H1 (cell line): Measurements from ENCODE around the gene NME1. TPM values are rescaled to one million over a fixed set of nuclear protein-coding genes. Genes with fewer than 3 reads are reported as not detected.

Source experiments
- CTCF ChIA-PET: fragments of 300-600 bp; sonication (Branson Sonifier 250); formaldehyde crosslinking; loops from one replicate; lab custom pipeline; 2021; ENCODE audit not compliant: partially characterized antibody; lab: Charles Lee
- POLR2A ChIA-PET: fragments of 300-600 bp; sonication (Branson Sonifier 250); formaldehyde crosslinking; loops from one replicate; lab custom pipeline; 2021; ENCODE audit warnings: inconsistent platforms; ENCODE audit not compliant: partially characterized antibody; lab: Charles Lee
- DNase-seq, 2 experiments: peaks; one replicate each; pipeline versions ENCODE4 v3.0.0 to v3.0.0-alpha.2; 2010 to 2022; ENCODE audit warnings: low spot score in 2 of 2, low read depth in 1 of 2, mixed read lengths in 1 of 2
- FAIRE-seq: peaks from 2 replicates; lab custom pipeline; 2011; peaks lifted over from hg19 to GRCh38; lab: Jason Lieb, UNC
- H2AFZ ChIP-seq: 2 replicates; pipeline ENCODE4 v1.8.1; 2012; ENCODE audit warnings: low read length, inconsistent platforms
- H2AK5ac ChIP-seq: 2 replicates; pipeline ENCODE4 v1.6.1; 2013; ENCODE audit warnings: low read depth, low read length
- H2BK120ac ChIP-seq: replicated peaks from 2 replicates; pipeline ENCODE3; 2013; ENCODE audit warnings: low read depth, low read length, inconsistent platforms
- H2BK12ac ChIP-seq: 2 replicates; pipeline ENCODE4 v1.6.1; 2013; ENCODE audit warnings: low read depth, low read length
- H2BK15ac ChIP-seq: 2 replicates; pipeline ENCODE4 v1.6.1; 2013; ENCODE audit warnings: low read length
- H2BK20ac ChIP-seq: 2 replicates; pipeline ENCODE4 v1.6.1; 2013; ENCODE audit warnings: low read length
- H2BK5ac ChIP-seq: 2 replicates; pipeline ENCODE4 v1.6.1; 2013; ENCODE audit warnings: low read depth, low read length
- H3K14ac ChIP-seq: 2 replicates; pipeline ENCODE4 v1.6.1; 2013; ENCODE audit warnings: inconsistent platforms; ENCODE audit not compliant: insufficient read length
- H3K18ac ChIP-seq: 2 replicates; pipeline ENCODE4 v1.6.1; 2013; ENCODE audit warnings: low read length; ENCODE audit errors: extremely low read depth
- H3K23ac ChIP-seq: 2 replicates; pipeline ENCODE4 v1.6.1; 2013; ENCODE audit warnings: inconsistent platforms; ENCODE audit not compliant: insufficient read length
- H3K23me2 ChIP-seq: 2 replicates; pipeline ENCODE4 v1.6.1; 2013; ENCODE audit warnings: low read depth, low read length
- H3K27ac ChIP-seq: 2 replicates; pipeline ENCODE4 v1.6.1; 2011; ENCODE audit warnings: low read depth, low read length, inconsistent platforms
- H3K27me3 ChIP-seq, 4 experiments: replicated peaks in 1 of 4; 1 replicate in 1 of 4; 2 replicates in 3 of 4; pipeline versions ENCODE4 v1.6.1 to v1.8.1; 2011 to 2013; ENCODE audit warnings: low read length in 3 of 4, mild to moderate bottlenecking in 3 of 4, inconsistent platforms in 2 of 4, mixed read lengths in 2 of 4, moderate library complexity in 1 of 4; ENCODE audit not compliant: control insufficient read depth in 3 of 4, insufficient read depth in 3 of 4; ENCODE audit errors: extremely low read depth in 1 of 4
- H3K36me3 ChIP-seq, 4 experiments: 2 replicates each; pipeline versions ENCODE4 v1.6.1 to v1.8.1; 2011 to 2013; ENCODE audit warnings: mild to moderate bottlenecking in 4 of 4, low read length in 3 of 4, moderate library complexity in 2 of 4, control low read depth in 1 of 4, inconsistent platforms in 1 of 4; ENCODE audit not compliant: insufficient read depth in 4 of 4, control insufficient read depth in 2 of 4
- H3K4ac ChIP-seq: replicated peaks from 2 replicates; pipeline ENCODE3; 2013; ENCODE audit warnings: low read length, low read depth, mixed read lengths, inconsistent platforms; ENCODE audit not compliant: insufficient read length
- H3K4me1 ChIP-seq, 4 experiments: replicated peaks in 1 of 4; 1 replicate in 1 of 4; 2 replicates in 3 of 4; pipeline versions ENCODE4 v1.6.1 to v1.8.1; 2011 to 2013; ENCODE audit warnings: low read length in 3 of 4, inconsistent platforms in 2 of 4, mixed read lengths in 1 of 4; ENCODE audit not compliant: insufficient read depth in 4 of 4, control insufficient read depth in 3 of 4
- H3K4me2 ChIP-seq, 2 experiments: 2 replicates each; pipeline versions ENCODE4 v1.6.1 to v1.8.1; 2011 to 2013; ENCODE audit warnings: low read depth in 2 of 2, low read length in 2 of 2, control low read depth in 1 of 2, inconsistent platforms in 1 of 2, mild to moderate bottlenecking in 1 of 2; ENCODE audit not compliant: insufficient read depth in 1 of 2
- H3K4me3 ChIP-seq, 4 experiments: fragments of 200-600, 300-600 bp in 1 of 4; sonication (generic), shearing (Covaris generic), sonication (Bioruptor Twin) in 1 of 4; 2 replicates each; pipeline versions ENCODE4 v1.5.1 to v1.8.1; 2011 to 2016; ENCODE audit warnings: low read length in 4 of 4, low read depth in 3 of 4, control low read depth in 2 of 4, inconsistent platforms in 2 of 4, mild to moderate bottlenecking in 2 of 4, mixed read lengths in 1 of 4, moderate library complexity in 1 of 4; ENCODE audit not compliant: insufficient read depth in 2 of 4; ENCODE audit errors: extremely low read depth in 1 of 4
- H3K56ac ChIP-seq: replicated peaks from 2 replicates; pipeline ENCODE3; 2013; ENCODE audit warnings: low read depth, mild to moderate bottlenecking, mixed read lengths, low read length, inconsistent platforms; ENCODE audit not compliant: insufficient read length
- H3K79me1 ChIP-seq: 2 replicates; pipeline ENCODE4 v1.6.1; 2013; ENCODE audit warnings: low read depth, low read length, control low read depth
- H3K79me2 ChIP-seq, 2 experiments: 2 replicates each; pipeline versions ENCODE4 v1.6.1 to v1.8.1; 2012 to 2013; ENCODE audit warnings: low read length in 2 of 2, mild to moderate bottlenecking in 2 of 2, inconsistent platforms in 1 of 2; ENCODE audit not compliant: insufficient read depth in 2 of 2, control insufficient read depth in 1 of 2
- H3K9ac ChIP-seq, 4 experiments: replicated peaks in 1 of 4; 1 replicate in 1 of 4; 2 replicates in 3 of 4; pipeline versions ENCODE4 v1.6.1 to v1.8.1; 2011 to 2013; ENCODE audit warnings: low read depth in 3 of 4, low read length in 3 of 4, control low read depth in 2 of 4, mild to moderate bottlenecking in 2 of 4, moderate library complexity in 2 of 4, inconsistent platforms in 1 of 4; ENCODE audit errors: extremely low read depth in 1 of 4
- H3K9me3 ChIP-seq, 2 experiments: 2 replicates each; pipeline versions ENCODE4 v1.6.1 to v1.8.1; 2012 to 2013; ENCODE audit warnings: mild to moderate bottlenecking in 2 of 2, moderate library complexity in 2 of 2, control low read depth in 1 of 2, inconsistent platforms in 1 of 2, low read depth in 1 of 2, low read length in 1 of 2, mixed read lengths in 1 of 2; ENCODE audit not compliant: insufficient read depth in 2 of 2
- H4K20me1 ChIP-seq, 2 experiments: replicated peaks in 1 of 2; 2 replicates each; pipeline versions ENCODE3 to v1.8.1; 2011 to 2013; ENCODE audit warnings: inconsistent platforms in 2 of 2, low read length in 2 of 2, mild to moderate bottlenecking in 1 of 2; ENCODE audit not compliant: insufficient read depth in 2 of 2, control insufficient read depth in 1 of 2
- H4K5ac ChIP-seq: 2 replicates; pipeline ENCODE4 v1.6.1; 2013; ENCODE audit warnings: low read length, low read depth, mixed read lengths, inconsistent platforms; ENCODE audit not compliant: insufficient read length
- H4K8ac ChIP-seq: 2 replicates; pipeline ENCODE4 v1.8.0; 2013; ENCODE audit warnings: mild to moderate bottlenecking, moderate library complexity, low read length, inconsistent platforms; ENCODE audit not compliant: insufficient read depth; ENCODE audit errors: extremely low read depth
- H4K91ac ChIP-seq: replicated peaks from 2 replicates; pipeline ENCODE3; 2013; ENCODE audit warnings: low read length, mixed read lengths, inconsistent platforms; ENCODE audit not compliant: insufficient read length
- CEBPB ChIP-seq: IDR thresholded peaks from 2 replicates; pipeline ENCODE4 v1.6.1; 2012; ENCODE audit warnings: low read depth, low read length
- CHD1 ChIP-seq: IDR thresholded peaks from 2 replicates; pipeline ENCODE4 v1.6.1; 2012; ENCODE audit warnings: low read depth, low read length, improper control_type of control experiment
- HDAC2 ChIP-seq, 2 experiments: fragments of 300-600 bp in 1 of 2; sonication (generic) in 1 of 2; IDR thresholded peaks; 2 replicates each; pipeline ENCODE4 v1.6.1; 2011 to 2012; ENCODE audit warnings: low read depth in 2 of 2, low read length in 2 of 2, mild to moderate bottlenecking in 2 of 2, moderate library complexity in 2 of 2, borderline replicate concordance in 1 of 2, inconsistent platforms in 1 of 2
- POLR2AphosphoS5 ChIP-seq: IDR thresholded peaks from 2 replicates; pipeline ENCODE4 v1.6.1; 2011; ENCODE audit warnings: low read depth, low read length
- WGBS, 2 experiments: shearing (Covaris generic) in 1 of 2; methylation state at CpG; one replicate each; pipeline versions ENCODE4 v1.1.6 to v1.1.7; 2013 to 2015; ENCODE audit warnings: low lambda C conversion rate in 2 of 2, mixed read lengths in 2 of 2, inconsistent platforms in 1 of 2, low coverage in 1 of 2, missing lambda C conversion rate in 1 of 2; ENCODE audit not compliant: insufficient replicate concordance in 2 of 2, insufficient coverage in 1 of 2, insufficient read length in 1 of 2; ENCODE audit errors: extremely low coverage in 1 of 2, missing lambda C conversion rate in 1 of 2; 5-methylcytosine and 5-hydroxymethylcytosine counted together
- polyA plus RNA-seq, 7 experiments: library from polyadenylated mRNA; depleted of rRNA in 3 of 7; stranded (reverse) in 5 of 7; unstranded in 2 of 7; fragments of >200 nt in 5 of 7; fragments of 200-250 nt in 2 of 7; gene quantifications; 1 replicate in 5 of 7; 2 replicates in 1 of 7; 4 replicates in 1 of 7; pipeline versions ENCODE4 v1.2.1 to v1.2.3, GENCODE V29; 2011 to 2013; ENCODE audit warnings: missing spikeins in 2 of 7, mixed read lengths in 2 of 7
- total RNA-seq: library from RNA; stranded (reverse); fragmentation: NEBNext Ultra II Directional; extraction: Animal tissue kit (Norgen Biotek cat#: 25700); gene quantifications from 2 replicates; pipeline ENCODE4 v1.2.1, GENCODE V29; 2021

The NME1 gene
- total and polyA plus RNA-seq, 2 of the 8 experiments (the other 6 are each of a cell fraction or from before 2014, with no cell fraction given), result 307 to 380 TPM

DNA sequence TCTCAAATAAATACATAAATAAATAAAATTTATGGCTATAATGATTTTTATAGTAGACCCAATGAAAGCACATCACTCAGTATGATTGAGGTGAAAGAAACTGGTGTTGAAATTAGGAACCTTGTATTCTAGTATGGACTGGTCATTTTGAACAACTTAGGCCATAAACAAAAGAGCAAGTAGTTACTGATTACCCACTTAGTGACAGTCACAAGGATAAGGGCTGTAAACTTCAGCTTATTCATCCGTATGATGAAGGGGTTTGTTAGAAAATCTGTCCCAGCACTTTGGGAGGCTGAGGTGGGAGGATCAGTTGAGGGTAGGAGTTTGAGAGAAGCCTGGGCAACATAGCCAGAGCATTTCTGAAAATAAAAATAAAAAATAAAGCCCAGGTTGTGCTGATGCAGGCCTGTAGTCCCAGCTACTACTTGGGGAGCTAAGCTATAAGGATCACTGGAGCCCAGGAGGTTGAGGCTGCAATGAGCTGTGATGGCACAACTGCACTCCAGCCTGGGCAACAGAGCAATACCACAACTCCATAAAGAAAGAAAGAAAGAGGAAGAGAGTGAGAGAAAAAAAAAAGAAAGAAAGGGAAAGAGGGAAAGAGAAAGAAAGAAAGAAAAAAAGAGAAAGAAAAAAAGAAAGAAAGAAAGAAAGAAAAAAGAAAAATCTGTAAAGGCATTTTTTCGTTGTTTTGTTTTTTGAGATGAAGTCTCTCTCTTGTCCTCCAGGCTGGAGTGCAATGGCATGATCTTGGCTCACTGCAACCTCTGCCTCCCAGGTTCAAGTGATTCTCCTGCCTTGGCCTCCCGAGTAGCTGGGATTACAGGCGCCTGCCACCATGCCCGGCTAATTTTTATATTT is 28.5 kb upstream of the NME1 start:
- Histone ChIP-seq H4K91ac (no peak overlapping the region), H3K14ac (no peak overlapping the region), H2BK15ac (no peak overlapping the region), H3K18ac (no peak overlapping the region), H3K27me3 (no peaks in the 10 kb centered on the region), H2BK12ac (no peak overlapping the region), H2BK120ac (no peak overlapping the region), H4K20me1 (peaks cover 0 to 3% of the 10 kb centered on the region in 2 experiments), H3K4ac (no peak overlapping the region), H2BK20ac (no peak overlapping the region), H4K8ac (no peak overlapping the region), H3K23ac (no peak overlapping the region), H2AK5ac (no peak overlapping the region), H3K23me2 (peaks cover 9% of the 10 kb centered on the region), H3K9ac (no peak overlapping the region), H3K9me3 (no peaks in the 10 kb centered on the region), H3K4me1 (peaks cover 0 to 5% (median 1%) of the 10 kb centered on the region in 4 experiments; a peak in 3 of 7 replicates), H3K36me3 (no peaks in the 10 kb centered on the region), H2AFZ (no peak overlapping the region), H3K4me2 (no peak overlapping the region), H3K79me2 (peaks cover 0 to 1% of the 10 kb centered on the region in 2 experiments; a peak in 1 of 4 replicates), H2BK5ac (no peak overlapping the region), H3K56ac (no peak overlapping the region), H3K4me3 (no peak overlapping the region), H3K79me1 (no peaks in the 10 kb centered on the region), H3K27ac (no peak overlapping the region), H4K5ac (no peak overlapping the region)
- ChIA-PET CTCF (interaction anchor here (0.7 kb wide), 1 partner anchor 10 kb away, joined by 3 read pairs; no protein-coding TSS in a partner anchor), POLR2A (interaction anchor here (1.1 kb wide), 1 partner anchor 259 kb away, joined by 3 read pairs; the partner anchor contains the start of gene TOB1)
- no peak for FAIRE-seq
- no peak for DNase-seq
- 88% methylated on average over 5 of the region's 5 CpGs; no CpG with 5 or more reads in 1 of the 2 experiments for whole genome bisulfite sequencing, 2 experiments
- TF ChIP-seq CHD1 (no peak), HDAC2 (IDR thresholded peaks at IDR 0.05; ENCODE audit: borderline replicate concordance in 1 of 2, low read depth in 2 of 2, low read length in 2 of 2) (no peak), CEBPB (no peak), POLR2AphosphoS5 (no peak)
